ENCODE data around the gene NLRP8.
"Not testable (repeated sequence)": the region's sequence is repeated elsewhere in the genome, so short reads cannot be mapped to it uniquely, and the experiment has no call there.

The NLRP8 gene

GRCh38 chr19:55980415-55980814 lies 32.8 kb downstream of the NLRP8 start:
- DNase-seq, result no peak

GRCh38 chr19:55985254-55985653 lies 37.6 kb downstream of the NLRP8 start:
- no peak for DNase-seq

- no peak for DNase-seq
Observed at GRCh38 chr19:55986487-55986886, 38.9 kb downstream of the NLRP8 start, which contains the start of gene NLRP5. NLRP5 (plus strand) TSS chr19:55986775.

GRCh38 chr19:55990831-55991230 lies 43.2 kb downstream of the NLRP8 start:
- DNase-seq, result no peak

- no peak for DNase-seq
Observed at GRCh38 chr19:55993492-55993891, 45.9 kb downstream of the NLRP8 start.

GRCh38 chr19:56014765-56015164 lies 67.1 kb downstream of the NLRP8 start:
- no peak for DNase-seq

- DNase-seq, result no peak
Observed at GRCh38 chr19:56015756-56016155, 68.1 kb downstream of the NLRP8 start.

GRCh38 chr19:56019325-56019724 lies 71.7 kb downstream of the NLRP8 start:
- not testable (repeated sequence) for DNase-seq

GRCh38 chr19:56020355-56020975 lies 72.8 kb downstream of the NLRP8 start:
- DNase-seq, result not testable (repeated sequence)

GRCh38 chr19:56026769-56027168 lies 79.1 kb downstream of the NLRP8 start:
- no peak for DNase-seq

All from fibroblast of skin of right quadriceps (primary cell).